IMR-90 (cell line): Measurements from ENCODE around the gene AMBP. TPM values are rescaled to one million over a fixed set of nuclear protein-coding genes. Genes with fewer than 3 reads are reported as not detected.
A peak's percentile ranks its signal among the peaks of the same experiment; 100 is the strongest.

Experiments used
- ATAC-seq: fragments of 200-7000 bp; cut with Tn5 transposase; 2 replicates; pipeline ENCODE4 v1.9.1; 2020; ENCODE audit warnings: low read depth, mild to moderate bottlenecking, moderate library complexity
- BruUV-seq: library from RNA; stranded (reverse); fragments of 400-500 nt; replicated peaks from 2 replicates; lab custom pipeline; 2021; lab: Mats Ljungman, UMichigan
- CTCF ChIA-PET: fragments of 300-600 bp; formaldehyde crosslinking; extraction: SDS; loops from one replicate; lab custom pipeline; 2021; ENCODE audit warnings: antibody characterized with exemption; lab: Yijun Ruan, JAX
- POLR2A ChIA-PET: fragments of 300-600 bp; sonication (Branson Sonifier 250); formaldehyde crosslinking; loops from one replicate; lab custom pipeline; 2022; ENCODE audit warnings: antibody characterized with exemption; ENCODE audit not compliant: unreplicated experiment; lab: Charles Lee
- DNase-seq: peaks from one replicate; pipeline ENCODE4 v3.0.0; 2013
- H2AFZ ChIP-seq: replicated peaks from 2 replicates; pipeline ENCODE3; 2013; ENCODE audit warnings: low read length, mild to moderate bottlenecking; ENCODE audit not compliant: poor library complexity
- H2AK5ac ChIP-seq: 2 replicates; pipeline ENCODE4 v1.6.1; 2013; ENCODE audit warnings: low read depth, low read length, inconsistent platforms
- H2AK9ac ChIP-seq: replicated peaks from 2 replicates; pipeline ENCODE3; 2013; ENCODE audit warnings: mild to moderate bottlenecking, low read depth, low read length, moderate library complexity; ENCODE audit not compliant: poor library complexity
- H2BK120ac ChIP-seq: 2 replicates; pipeline ENCODE4 v1.6.1; 2013; ENCODE audit warnings: low read depth, low read length, inconsistent platforms
- H2BK15ac ChIP-seq: 3 replicates; pipeline ENCODE4 v1.6.1; 2013; ENCODE audit warnings: low read depth, low read length, inconsistent platforms
- H2BK20ac ChIP-seq: 2 replicates; pipeline ENCODE4 v1.6.1; 2013; ENCODE audit warnings: low read depth, mild to moderate bottlenecking, inconsistent platforms, low read length, moderate library complexity
- H2BK5ac ChIP-seq: 2 replicates; pipeline ENCODE4 v1.6.1; 2013; ENCODE audit warnings: mild to moderate bottlenecking, low read depth, low read length, inconsistent platforms; ENCODE audit not compliant: poor library complexity, severe bottlenecking
- H3K14ac ChIP-seq: replicated peaks from 2 replicates; pipeline ENCODE4 v1.6.1; 2013; ENCODE audit warnings: low read depth, low read length, inconsistent platforms
- H3K18ac ChIP-seq: 2 replicates; pipeline ENCODE4 v1.6.1; 2013; ENCODE audit warnings: low read depth, low read length, control low read depth
- H3K23ac ChIP-seq: 2 replicates; pipeline ENCODE4 v1.6.1; 2013; ENCODE audit warnings: low read depth, low read length, inconsistent platforms
- H3K27ac ChIP-seq: 2 replicates; pipeline ENCODE4 v1.5.1; 2013; ENCODE audit warnings: mild to moderate bottlenecking, control low read depth, low read length; ENCODE audit not compliant: insufficient read depth
- H3K27me3 ChIP-seq: 2 replicates; pipeline ENCODE4 v1.6.1; 2013; ENCODE audit warnings: low read length; ENCODE audit not compliant: control insufficient read depth, insufficient read depth
- H3K36me3 ChIP-seq: 2 replicates; pipeline ENCODE4 v1.6.1; 2013; ENCODE audit warnings: low read length, mixed read lengths; ENCODE audit not compliant: control insufficient read depth, insufficient read depth
- H3K4ac ChIP-seq: 2 replicates; pipeline ENCODE4 v1.6.1; 2013; ENCODE audit warnings: low read depth, low read length, inconsistent platforms
- H3K4me1 ChIP-seq: 2 replicates; pipeline ENCODE4 v1.6.1; 2013; ENCODE audit warnings: low read length, mixed read lengths; ENCODE audit not compliant: control insufficient read depth, insufficient read depth
- H3K4me2 ChIP-seq: 2 replicates; pipeline ENCODE4 v1.6.1; 2013; ENCODE audit warnings: low read depth, mild to moderate bottlenecking, control low read depth, low read length, moderate library complexity
- H3K4me3 ChIP-seq: 2 replicates; pipeline ENCODE4 v1.5.1; 2013; ENCODE audit warnings: low read depth, mild to moderate bottlenecking, control low read depth, low read length, moderate library complexity; ENCODE audit not compliant: insufficient read depth
- H3K56ac ChIP-seq: 2 replicates; pipeline ENCODE4 v1.6.1; 2013; ENCODE audit warnings: low read length, inconsistent platforms; ENCODE audit not compliant: insufficient read depth; ENCODE audit errors: extremely low read depth
- H3K79me1 ChIP-seq, 2 experiments: 2 replicates each; pipeline ENCODE4 v1.6.1; 2013; ENCODE audit warnings: low read length in 2 of 2, inconsistent platforms in 1 of 2, low read depth in 1 of 2
- H3K9ac ChIP-seq: 2 replicates; pipeline ENCODE4 v1.6.1; 2013; ENCODE audit warnings: low read depth, low read length, control low read depth
- H3K9me1 ChIP-seq: 2 replicates; pipeline ENCODE4 v1.6.1; 2013; ENCODE audit warnings: low read length, inconsistent platforms; ENCODE audit not compliant: insufficient read depth
- H3K9me3 ChIP-seq: 2 replicates; pipeline ENCODE4 v1.6.1; 2013; ENCODE audit warnings: low read length; ENCODE audit not compliant: control insufficient read depth, insufficient read depth
- H4K20me1 ChIP-seq: 2 replicates; pipeline ENCODE4 v1.6.1; 2013; ENCODE audit warnings: low read length, inconsistent platforms; ENCODE audit not compliant: insufficient read depth
- H4K5ac ChIP-seq: 2 replicates; pipeline ENCODE4 v1.6.1; 2013; ENCODE audit warnings: mild to moderate bottlenecking, low read depth, low read length, control low read depth
- H4K8ac ChIP-seq, 2 experiments: 2 replicates each; pipeline ENCODE4 v1.6.1; 2013; ENCODE audit warnings: low read depth in 2 of 2, low read length in 2 of 2, control low read depth in 1 of 2, inconsistent platforms in 1 of 2
- H4K91ac ChIP-seq: 2 replicates; pipeline ENCODE4 v1.6.1; 2013; ENCODE audit warnings: low read depth, low read length, inconsistent platforms; ENCODE audit not compliant: insufficient read depth
- BHLHE40 ChIP-seq: fragments of 150-350 bp; IDR thresholded peaks from 2 replicates; pipeline ENCODE4 v1.6.1; 2016; ENCODE audit warnings: mild to moderate bottlenecking, low read depth, low read length
- CEBPB ChIP-seq: IDR thresholded peaks from 2 replicates; pipeline ENCODE4 v1.6.1; 2012; ENCODE audit warnings: low read depth, low read length, improper control_type of control experiment
- CHD1 ChIP-seq: IDR thresholded peaks from 2 replicates; pipeline ENCODE4 v1.6.1; 2012; ENCODE audit warnings: low read depth, low read length, improper control_type of control experiment
- CTCF ChIP-seq: conservative IDR thresholded peaks from 2 replicates; pipeline ENCODE4 v1.5.1; 2012; ENCODE audit warnings: mild to moderate bottlenecking, low read depth, low read length, improper control_type of control experiment
- ELK1 ChIP-seq: fragments of 150-350 bp; IDR thresholded peaks from 2 replicates; pipeline ENCODE4 v1.6.1; 2016; ENCODE audit warnings: low read depth, mild to moderate bottlenecking, low read length, moderate library complexity, borderline replicate concordance
- FOS ChIP-seq: fragments of 150-350 bp; IDR thresholded peaks from 2 replicates; pipeline ENCODE4 v1.6.1; 2016; ENCODE audit warnings: low read depth, low read length
- MAFK ChIP-seq: IDR thresholded peaks from 2 replicates; pipeline ENCODE4 v1.6.1; 2012; ENCODE audit warnings: low read depth, low read length, improper control_type of control experiment
- MAZ ChIP-seq: IDR thresholded peaks from 2 replicates; pipeline ENCODE4 v1.6.1; 2012; ENCODE audit warnings: low read depth, mild to moderate bottlenecking, low read length, improper control_type of control experiment, moderate library complexity, borderline replicate concordance
- MXI1 ChIP-seq: IDR thresholded peaks from 2 replicates; pipeline ENCODE4 v1.6.1; 2012; ENCODE audit warnings: low read depth, mild to moderate bottlenecking, low read length, moderate library complexity, borderline replicate concordance
- NFE2L2 ChIP-seq: fragments of 150-350 bp; IDR thresholded peaks from 2 replicates; pipeline ENCODE4 v1.6.1; 2016; ENCODE audit warnings: low read depth, mild to moderate bottlenecking, low read length
- POLR2A ChIP-seq: IDR thresholded peaks from 2 replicates; pipeline ENCODE4 v1.6.1; 2012; ENCODE audit warnings: mild to moderate bottlenecking, low read depth, low read length
- RAD21 ChIP-seq: IDR thresholded peaks from 2 replicates; pipeline ENCODE4 v1.6.1; 2012; ENCODE audit warnings: low read length, improper control_type of control experiment
- RCOR1 ChIP-seq: IDR thresholded peaks from 2 replicates; pipeline ENCODE4 v1.6.1; 2012; ENCODE audit warnings: mild to moderate bottlenecking, low read length, improper control_type of control experiment; ENCODE audit not compliant: insufficient replicate concordance
- RFX5 ChIP-seq: IDR thresholded peaks from 2 replicates; pipeline ENCODE4 v1.8.0; 2012; ENCODE audit warnings: low read depth, mild to moderate bottlenecking, low read length, moderate library complexity
- SMC3 ChIP-seq: fragments of 150-350 bp; IDR thresholded peaks from 2 replicates; pipeline ENCODE4 v1.6.1; 2016; ENCODE audit warnings: low read depth, mild to moderate bottlenecking, antibody characterized with exemption, low read length, moderate library complexity
- USF2 ChIP-seq: fragments of 150-350 bp; IDR thresholded peaks from 2 replicates; pipeline ENCODE4 v1.6.1; 2017; ENCODE audit warnings: mild to moderate bottlenecking, antibody characterized with exemption, low read length, low read depth
- WGBS, 2 experiments: methylation state at CpG; one replicate each; pipeline versions ENCODE4 v1.1.5 to v1.1.7; 2013; ENCODE audit warnings: missing lambda C conversion rate in 2 of 2; ENCODE audit not compliant: insufficient read length in 1 of 2; ENCODE audit errors: extremely low coverage in 2 of 2; 5-methylcytosine and 5-hydroxymethylcytosine counted together
- dilution Hi-C: fragments of 300-500 bp; cut with HindIII; formaldehyde crosslinking; loops from one replicate; pipeline ENCODE4 v1.14.3; 2018; ENCODE audit warnings: low sequenced_read_pairs; ENCODE audit not compliant: unreplicated experiment
- in situ Hi-C: fragments of 300-500 bp; cut with MboI; formaldehyde crosslinking; loops from 3 replicates; pipeline ENCODE4 v1.14.3; 2019; ENCODE audit warnings: low sequenced_read_pairs, inconsistent platforms, mixed read lengths
- intact Hi-C: fragments of 100-400 bp; cut with micrococcal nuclease; formaldehyde crosslinking; loops from 2 replicates; pipeline ENCODE4 v1.10.0; 2022
- polyA plus RNA-seq, 3 experiments: library from polyadenylated mRNA; depleted of rRNA; stranded (reverse); fragments of >200 nt; gene quantifications; 2 replicates each; pipeline ENCODE4 v1.2.3, GENCODE V29; 2012; ENCODE audit warnings: low replicate concordance in 1 of 3
- total RNA-seq: library from RNA; depleted of rRNA; stranded (reverse); fragments of >200 nt; gene quantifications from 2 replicates; pipeline ENCODE4 v1.2.3, GENCODE V29; 2012

The AMBP gene
- total and polyA plus RNA-seq, 2 of the 4 experiments (the other 2 are of a cell fraction), result not detected

GRCh38 chr9:114109124-114109523, 31.0 kb upstream of the AMBP start:
- Histone ChIP-seq H2AK9ac (no peak overlapping the region), H3K14ac (no peak overlapping the region), H4K20me1 (no peaks in the 10 kb centered on the region; the same call in 1 of the 2 replicates), H2BK15ac (no peak overlapping the region), H3K4ac (no peak overlapping the region), H2BK120ac (peak overlapping the region; percentile 25; the same call in 1 of the 2 replicates), H4K8ac (no peak overlapping the region), H3K9me3 (no peaks in the 10 kb centered on the region), H3K4me3 (no peak overlapping the region), H3K56ac (no peak overlapping the region), H2BK5ac (no peak overlapping the region), H3K79me1 (no peaks in the 10 kb centered on the region), H3K23ac (no peak overlapping the region), H3K27me3 (peaks cover 5% of the 10 kb centered on the region), H3K4me1 (peaks cover 9% of the 10 kb centered on the region), H2BK20ac (no peak overlapping the region), H4K5ac (no peak overlapping the region), H3K9ac (no peak overlapping the region), H2AFZ (no peak overlapping the region), H3K36me3 (no peaks in the 10 kb centered on the region), H3K18ac (no peak overlapping the region), H3K4me2 (no peak overlapping the region), H4K91ac (no peak overlapping the region), H3K9me1 (no peaks in the 10 kb centered on the region), H2AK5ac (no peak overlapping the region), H3K27ac (no peak overlapping the region)
- in situ Hi-C loops, result no loop called here
- no CpG with 5 or more reads among the region's 6 CpGs for WGBS, 2 experiments
- no peak for ATAC-seq
- no peak for TF ChIP-seq CTCF
- no peak for TF ChIP-seq SMC3
- TF ChIP-seq CEBPB, result no peak
- TF ChIP-seq MAFK, result no peak
- no peak for TF ChIP-seq ELK1
- TF ChIP-seq RFX5, result no peak
- no peak for TF ChIP-seq USF2
- TF ChIP-seq MAZ, result no peak
- no peak for TF ChIP-seq NFE2L2
- TF ChIP-seq RCOR1, result no peak
- TF ChIP-seq POLR2A, result no peak
- no peak for TF ChIP-seq MXI1
- TF ChIP-seq CHD1, result no peak
- TF ChIP-seq BHLHE40, result no peak
- no peak for TF ChIP-seq RAD21
- TF ChIP-seq FOS, result no peak
- intact Hi-C loops, result loop anchor here (2.0 kb wide), 1 partner anchor 46 kb away; the partner anchor contains the start of gene COL27A1
- DNase-seq, result no peak
- CTCF ChIA-PET, result interaction anchor here (1.1 to 1.7 kb wide), 4 partner anchors 46 to 182 kb away, joined by 3 to 12 read pairs (median 5); partner anchors contain the start of gene COL27A1
- POLR2A ChIA-PET, result no interaction called here
- dilution Hi-C loops, result no loop called here
- no TSS peak for BruUV-seq
